ENCODE results near the gene LIG1. TPM values are rescaled to one million over a fixed set of nuclear protein-coding genes. Genes with fewer than 3 reads are reported as not detected.

The LIG1 gene
- total RNA-seq, 2 experiments from 2014 or later, result 157 to 221 TPM

DNA sequence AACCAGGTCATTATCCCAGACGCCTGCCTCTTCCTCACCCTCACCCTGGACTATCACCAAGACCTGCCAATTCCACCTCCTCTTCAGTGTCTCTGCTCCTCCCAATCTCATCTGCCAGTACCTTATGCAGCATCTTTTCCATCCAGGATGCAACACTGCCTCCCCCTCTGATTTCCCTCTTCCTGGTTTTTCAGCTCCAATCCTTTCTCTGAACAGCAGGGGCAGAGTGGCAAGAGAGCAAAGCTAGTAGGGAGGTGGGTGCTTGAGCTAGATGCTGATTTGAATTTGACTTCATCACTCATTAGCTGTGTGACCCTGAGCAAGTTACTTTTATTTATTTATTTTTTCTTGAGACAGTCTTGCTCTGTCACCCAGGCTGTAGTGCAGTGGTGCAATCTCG, 100.7 kb downstream of the LIG1 start:
- Mint-ChIP-seq H3K9me3 (ENCODE audit: low read depth) (no peaks in the 10 kb centered on the region), H3K4me1 (no peaks in the 10 kb centered on the region), H3K4me3 (no peak overlapping the region), H3K27ac (no peak overlapping the region), H3K27me3 (no peaks in the 10 kb centered on the region), H3K36me3 (no peaks in the 10 kb centered on the region)
- no peak for DNase-seq
- CTCF ChIA-PET, result no interaction called here
- ATAC-seq, result no peak

Other genes with a start within 250 kb of the LIG1 start
- not detected for gene BSPH1, start 178.2 kb downstream of the LIG1 start, total RNA-seq
- gene ELSPBP1, start 175.7 kb downstream of the LIG1 start, total RNA-seq, result not detected
- not detected for gene CABP5, start 126.3 kb downstream of the LIG1 start, total RNA-seq
- 1 to 10 TPM in 1 of 2 experiments, under 1 TPM in 1; 0.82 to 2.1 TPM for gene PLA2G4C, start 59.5 kb downstream of the LIG1 start, total RNA-seq
- 10 to 100 TPM; 12.3 to 13.1 TPM for gene ZSWIM9, start 336 bp upstream of the LIG1 start, total RNA-seq
- 100 to 1,000 TPM; 182 to 219 TPM for gene CARD8, start 85.6 kb upstream of the LIG1 start, total RNA-seq
- gene ZNF114, start 99.7 kb upstream of the LIG1 start, total RNA-seq, result under 1 TPM; 0.26 to 0.68 TPM
- 100 to 1,000 TPM; 291 to 294 TPM for gene EMP3, start 155.2 kb upstream of the LIG1 start, total RNA-seq
- gene TMEM143, start 193.6 kb upstream of the LIG1 start, total RNA-seq, result 10 to 100 TPM; 16.7 to 22.3 TPM
- gene SYNGR4, start 194.0 kb upstream of the LIG1 start, total RNA-seq, result not detected
- gene KDELR1, start 221.2 kb upstream of the LIG1 start, total RNA-seq, result 10 to 100 TPM; 64.8 to 72.2 TPM
- gene GRIN2D, start 223.3 kb upstream of the LIG1 start, total RNA-seq, result under 1 TPM; 0.09 to 0.18 TPM

Measured in activated CD8-positive, alpha-beta memory T cell treated with anti-CD3 and anti-CD28 coated beads, Interleukin-2, amount 10 ng/mL, durations not matched to agents 7 days and 5 days (primary cell).